ENCODE measurements around the gene GLT6D1.

- TF ChIP-seq POLR2A (IDR thresholded peaks at IDR 0.05; ENCODE audit: low read depth, low read length), result no peak
- no peak for TF ChIP-seq EZH2 (IDR thresholded peaks at IDR 0.05; ENCODE audit: borderline replicate concordance, low read depth, low read length, severe bottlenecking)
- TF ChIP-seq CTCF (IDR thresholded peaks at IDR 0.05; ENCODE audit: extremely low read depth in 1 of 2, insufficient read depth in 1 of 2, low read depth in 1 of 2, low read length in 2 of 2), result no peak
- TF ChIP-seq MAX (IDR thresholded peaks at IDR 0.05; ENCODE audit: insufficient read depth, insufficient read length), result no peak
- no peak for TF ChIP-seq GATA2 (IDR thresholded peaks at IDR 0.05; ENCODE audit: insufficient read depth, insufficient read length, low read depth, low read length)
- no peak for TF ChIP-seq POLR2AphosphoS5 (IDR thresholded peaks at IDR 0.05; ENCODE audit: insufficient read depth, low read depth, low read length)
- TF ChIP-seq MYC (IDR thresholded peaks at IDR 0.05; ENCODE audit: low read depth, low read length), result no peak
- TF ChIP-seq JUN (IDR thresholded peaks at IDR 0.05; ENCODE audit: borderline replicate concordance, insufficient read depth, insufficient read length, low read depth), result no peak
These were observed 51.0 kb downstream of the GLT6D1 start for GRCh38 chr9:135588371-135588770.
